Measurements from ENCODE around the gene CARNS1. TPM values are rescaled to one million over a fixed set of nuclear protein-coding genes. Genes with fewer than 3 reads are reported as not detected.
A peak's percentile ranks its signal among the peaks of the same experiment; 100 is the strongest.

The CARNS1 gene
- total and polyA plus RNA-seq, 2 of the 13 experiments (the other 11 are each of a cell fraction or from before 2014, with no cell fraction given): not detected

- TF ChIP-seq GRHL1 (CRISPR knock-in tag; conservative IDR thresholded peaks at IDR 0.05): no peak
- no peak for TF ChIP-seq KDM6A (CRISPR knock-in tag; IDR thresholded peaks at IDR 0.05; ENCODE audit: low read depth)
- TF ChIP-seq FIP1L1 (IDR thresholded peaks at IDR 0.05; ENCODE audit: borderline replicate concordance, insufficient read depth, low read depth, low read length): no peak
- no peak for TF ChIP-seq ZNF274 (CRISPR knock-in tag; IDR thresholded peaks at IDR 0.05)
- no peak for TF ChIP-seq ZNF841 (CRISPR knock-in tag; IDR thresholded peaks at IDR 0.05; ENCODE audit: borderline replicate concordance)
- peak in 1 of 2 experiments; percentile 77; a peak in 3 of 4 replicates for TF ChIP-seq POLR2A (IDR thresholded peaks at IDR 0.05; ENCODE audit: insufficient read depth in 1 of 2, low read depth in 2 of 2, low read length in 2 of 2)
- no peak for TF ChIP-seq ZNF10 (CRISPR knock-in tag; IDR thresholded peaks at IDR 0.05; ENCODE audit: borderline replicate concordance, low read depth)
- no peak for TF ChIP-seq NFATC3 (CRISPR knock-in tag; IDR thresholded peaks at IDR 0.05)
- no peak for TF ChIP-seq SUZ12 (IDR thresholded peaks at IDR 0.05; ENCODE audit: low read depth, low read length)
- no peak for TF ChIP-seq XBP1 (CRISPR knock-in tag; IDR thresholded peaks at IDR 0.05)
- TF ChIP-seq DR1 (CRISPR knock-in tag; IDR thresholded peaks at IDR 0.05): 0 out of 2 replicates have a peak, but pooled peaks have one; percentile 63
- TF ChIP-seq, protein P1, sequence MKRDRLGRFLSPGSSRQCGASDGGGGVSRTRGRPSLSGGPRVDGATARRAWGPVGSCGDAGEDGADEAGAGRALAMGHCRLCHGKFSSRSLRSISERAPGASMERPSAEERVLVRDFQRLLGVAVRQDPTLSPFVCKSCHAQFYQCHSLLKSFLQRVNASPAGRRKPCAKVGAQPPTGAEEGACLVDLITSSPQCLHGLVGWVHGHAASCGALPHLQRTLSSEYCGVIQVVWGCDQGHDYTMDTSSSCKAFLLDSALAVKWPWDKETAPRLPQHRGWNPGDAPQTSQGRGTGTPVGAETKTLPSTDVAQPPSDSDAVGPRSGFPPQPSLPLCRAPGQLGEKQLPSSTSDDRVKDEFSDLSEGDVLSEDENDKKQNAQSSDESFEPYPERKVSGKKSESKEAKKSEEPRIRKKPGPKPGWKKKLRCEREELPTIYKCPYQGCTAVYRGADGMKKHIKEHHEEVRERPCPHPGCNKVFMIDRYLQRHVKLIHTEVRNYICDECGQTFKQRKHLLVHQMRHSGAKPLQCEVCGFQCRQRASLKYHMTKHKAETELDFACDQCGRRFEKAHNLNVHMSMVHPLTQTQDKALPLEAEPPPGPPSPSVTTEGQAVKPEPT (CRISPR knock-in tag; IDR thresholded peaks at IDR 0.05; ENCODE audit: low read depth): 0 out of 2 replicates have a peak, but pooled peaks have one; percentile 15
- no peak; the same call in 1 of the 2 replicates for TF ChIP-seq BHLHE40 (IDR thresholded peaks at IDR 0.05; ENCODE audit: low read length)
- TF ChIP-seq ZBTB39 (CRISPR knock-in tag; IDR thresholded peaks at IDR 0.05): no peak; the same call in 1 of the 2 replicates
- TF ChIP-seq ZKSCAN8 (CRISPR knock-in tag; IDR thresholded peaks at IDR 0.05; ENCODE audit: borderline replicate concordance): no peak
These were observed 5.4 kb downstream of the CARNS1 start (continued) for GRCh38 chr11:67420646-67421429.
